Inflammatory macrophage treated with lipopolysaccharide for 1 hour (primary cell): ENCODE data around the gene ACSL4.
A peak's percentile ranks its signal among the peaks of the same experiment; 100 is the strongest.
"Not testable (repeated sequence)": the region's sequence is repeated elsewhere in the genome, so short reads cannot be mapped to it uniquely, and the experiment has no call there.

Experiments used
- DNase-seq, 2 donors: peaks; one replicate each; pipeline ENCODE4 v3.0.0-alpha.2; 2020 to 2022

Gene ACSL4

GRCh38 chrX:109660435-109661143 is 72.5 kb downstream of the ACSL4 start:
- peak in 1 of 2 donors; percentile 12 for DNase-seq

GRCh38 chrX:109658391-109658790 is 74.7 kb downstream of the ACSL4 start:
- DNase-seq = no peak

- DNase-seq = not testable (repeated sequence)
Observed at GRCh38 chrX:109657364-109657763, 75.7 kb downstream of the ACSL4 start.

GRCh38 chrX:109656774-109657173 is 76.3 kb downstream of the ACSL4 start:
- no peak for DNase-seq

- no peak for DNase-seq
Observed at GRCh38 chrX:109655502-109656201, 77.4 kb downstream of the ACSL4 start.

GRCh38 chrX:109654516-109655109 is 78.4 kb downstream of the ACSL4 start:
- DNase-seq = no peak

- DNase-seq = not testable (repeated sequence)
Observed at GRCh38 chrX:109644671-109645070, 88.4 kb downstream of the ACSL4 start.

- DNase-seq = no peak
Observed at GRCh38 chrX:109643687-109644086, 89.4 kb downstream of the ACSL4 start.

GRCh38 chrX:109638158-109638557 is 94.9 kb downstream of the ACSL4 start:
- no peak for DNase-seq

GRCh38 chrX:109637477-109637876 is 95.6 kb downstream of the ACSL4 start:
- DNase-seq = not testable (repeated sequence)

- DNase-seq = peak in 1 of 2 donors; percentile 14
Observed at GRCh38 chrX:109635146-109635545, 97.9 kb downstream of the ACSL4 start.

- peak in 1 of 2 donors; percentile 10 for DNase-seq
Observed at GRCh38 chrX:109632906-109633504, 100.1 kb downstream of the ACSL4 start.

GRCh38 chrX:109629310-109629709 is 103.7 kb downstream of the ACSL4 start:
- DNase-seq = no peak

- no peak for DNase-seq
Observed at GRCh38 chrX:109626637-109627036, 106.4 kb downstream of the ACSL4 start.

- DNase-seq = no peak
Observed at GRCh38 chrX:109624641-109625616, 108.1 kb downstream of the ACSL4 start, which contains the start of gene KCNE5. KCNE5 (minus strand) TSS chrX:109625172; CDS start chrX:109625020, 152 bp downstream.

- DNase-seq = no peak
Observed at GRCh38 chrX:109623997-109624396, 109.1 kb downstream of the ACSL4 start.

GRCh38 chrX:109622270-109622669 is 110.8 kb downstream of the ACSL4 start:
- DNase-seq = no peak

GRCh38 chrX:109619771-109620170 is 113.3 kb downstream of the ACSL4 start:
- no peak for DNase-seq

- DNase-seq = no peak
Observed at GRCh38 chrX:109614951-109615350, 118.1 kb downstream of the ACSL4 start.

- DNase-seq = no peak
Observed at GRCh38 chrX:109601486-109601885, 131.6 kb downstream of the ACSL4 start.

- DNase-seq = peak; percentile 8 to 9
Observed at GRCh38 chrX:109600237-109600651, 132.8 kb downstream of the ACSL4 start.

- no peak for DNase-seq
Observed at GRCh38 chrX:109596015-109596414, 137.0 kb downstream of the ACSL4 start.
